ENCODE results near the gene SLC16A11.

DNA sequence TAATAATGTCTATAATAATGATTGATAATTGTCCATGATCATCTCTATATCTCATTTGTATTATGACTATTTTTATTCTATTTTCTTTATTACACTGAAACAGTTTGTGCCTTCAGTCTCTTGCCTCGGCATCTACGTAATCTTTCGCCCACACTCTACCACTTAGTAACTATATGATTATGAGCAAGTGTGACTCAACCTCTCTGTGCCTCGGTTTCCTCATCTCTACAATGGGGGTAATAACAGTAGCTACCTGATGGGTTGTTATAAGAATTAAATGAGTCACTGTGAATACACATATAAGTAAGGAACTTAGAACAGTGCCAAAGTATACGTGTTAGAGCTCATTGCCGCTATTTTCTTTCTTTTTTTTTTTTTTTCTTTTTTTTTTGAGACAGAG lies 3.7 kb upstream of the SLC16A11 start:
- TF ChIP-seq, protein P1, sequence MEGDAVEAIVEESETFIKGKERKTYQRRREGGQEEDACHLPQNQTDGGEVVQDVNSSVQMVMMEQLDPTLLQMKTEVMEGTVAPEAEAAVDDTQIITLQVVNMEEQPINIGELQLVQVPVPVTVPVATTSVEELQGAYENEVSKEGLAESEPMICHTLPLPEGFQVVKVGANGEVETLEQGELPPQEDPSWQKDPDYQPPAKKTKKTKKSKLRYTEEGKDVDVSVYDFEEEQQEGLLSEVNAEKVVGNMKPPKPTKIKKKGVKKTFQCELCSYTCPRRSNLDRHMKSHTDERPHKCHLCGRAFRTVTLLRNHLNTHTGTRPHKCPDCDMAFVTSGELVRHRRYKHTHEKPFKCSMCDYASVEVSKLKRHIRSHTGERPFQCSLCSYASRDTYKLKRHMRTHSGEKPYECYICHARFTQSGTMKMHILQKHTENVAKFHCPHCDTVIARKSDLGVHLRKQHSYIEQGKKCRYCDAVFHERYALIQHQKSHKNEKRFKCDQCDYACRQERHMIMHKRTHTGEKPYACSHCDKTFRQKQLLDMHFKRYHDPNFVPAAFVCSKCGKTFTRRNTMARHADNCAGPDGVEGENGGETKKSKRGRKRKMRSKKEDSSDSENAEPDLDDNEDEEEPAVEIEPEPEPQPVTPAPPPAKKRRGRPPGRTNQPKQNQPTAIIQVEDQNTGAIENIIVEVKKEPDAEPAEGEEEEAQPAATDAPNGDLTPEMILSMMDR (conservative IDR thresholded peaks at IDR 0.05; ENCODE audit: low read length): no peak
- no peak for TF ChIP-seq EZH2phosphoT487 (IDR thresholded peaks at IDR 0.05; ENCODE audit: borderline replicate concordance)

Measured in Loucy (cell line).